ENCODE data around the gene SHISA5. TPM values are rescaled to one million over a fixed set of nuclear protein-coding genes. Genes with fewer than 3 reads are reported as not detected.
A peak's percentile ranks its signal among the peaks of the same experiment; 100 is the strongest.

The SHISA5 gene
- total RNA-seq, 1 experiment from 2014 or later: 174 TPM

- H3K4me1 Mint-ChIP-seq: peaks cover 56 to 57% of the 10 kb centered on the region in 2 experiments
Measured at GRCh38 chr3:48429317-48429959, 74.5 kb downstream of the SHISA5 start.

More at GRCh38 chr3:48429317-48429959, 74.5 kb downstream of the SHISA5 start:
- peak overlapping the region; percentile 15 for H3K4me2 ChIP-seq (ENCODE audit: insufficient read depth, insufficient read length, low read length)
- Mint-ChIP-seq H3K9me3 (no peaks in the 10 kb centered on the region), H3K27ac (peak overlapping the region; percentile 97 to 98 (median 97); a peak in 6 of 7 replicates), H3K4me3 (peak overlapping the region; percentile 92 to 93), H3K27me3 (ENCODE audit: low read depth) (no peaks in the 10 kb centered on the region), H3K36me3 (ENCODE audit: insufficient read depth in 1 of 3, low read depth in 3 of 3) (peaks cover 21 to 46% (median 39%) of the 10 kb centered on the region in 3 experiments; a peak in 6 of 7 replicates)
- no peak overlapping the region for H2BK5ac ChIP-seq (ENCODE audit: insufficient read length, low read length)
- no peak overlapping the region for H2BK20ac ChIP-seq (ENCODE audit: low read depth, low read length, poor library complexity, severe bottlenecking)
- no peak for TF ChIP-seq CTCF (conservative IDR thresholded peaks at IDR 0.05)
- no peak overlapping the region for H4K8ac ChIP-seq (replicated peaks; ENCODE audit: insufficient read length, low read depth, low read length)
- H4K91ac ChIP-seq (ENCODE audit: insufficient read length, low read depth, low read length): no peak overlapping the region
- H3K9me3 ChIP-seq (ENCODE audit: control insufficient read depth, low read depth, low read length): no peaks in the 10 kb centered on the region
- no peak overlapping the region for H3K23ac ChIP-seq (ENCODE audit: insufficient read length, low read depth, low read length)
- peaks cover 13% of the 10 kb centered on the region for H3K23me2 ChIP-seq (ENCODE audit: insufficient read length, low read depth, low read length, poor library complexity, severe bottlenecking)
- H2AFZ ChIP-seq (ENCODE audit: low read length): no peak overlapping the region
- peak; percentile 80 for DNase-seq
- no peak overlapping the region for H2AK5ac ChIP-seq (ENCODE audit: insufficient read length, low read length)
- H2BK120ac ChIP-seq (ENCODE audit: low read depth, low read length, poor library complexity, severe bottlenecking): no peak overlapping the region
- H3K4ac ChIP-seq (ENCODE audit: low read depth, low read length): no peak overlapping the region; the same call in 1 of the 2 replicates
- H3K79me1 ChIP-seq (ENCODE audit: insufficient read depth, low read depth, low read length, poor library complexity, severe bottlenecking): no peaks in the 10 kb centered on the region
- H3K27me3 ChIP-seq (ENCODE audit: insufficient read depth, low read length): no peaks in the 10 kb centered on the region
- H3K4me1 ChIP-seq (ENCODE audit: insufficient read depth, low read length): peaks cover 13% of the 10 kb centered on the region; the same call in 1 of the 2 replicates
- H2BK12ac ChIP-seq (ENCODE audit: insufficient read length, low read depth, low read length): no peak overlapping the region
- peak overlapping the region; percentile 73 for H3K18ac ChIP-seq (ENCODE audit: insufficient read length, low read depth, low read length)
- no CpG with 5 or more reads among the region's 86 CpGs for WGBS (ENCODE audit: extremely low coverage, insufficient read length, low lambda C conversion rate)
- H3K79me2 ChIP-seq (ENCODE audit: insufficient read depth, low read length): peaks cover 35% of the 10 kb centered on the region; the same call in 1 of the 2 replicates
- no peak overlapping the region for H3K27ac ChIP-seq (ENCODE audit: insufficient read length, low read depth, low read length)
- no peak overlapping the region for H3K56ac ChIP-seq (ENCODE audit: insufficient read length, low read depth, low read length)
- no peak overlapping the region for H3T11ph ChIP-seq (ENCODE audit: low read length)
- H4K20me1 ChIP-seq (ENCODE audit: control insufficient read depth, insufficient read depth, insufficient read length): no peaks in the 10 kb centered on the region
- H3K9ac ChIP-seq (ENCODE audit: extremely low read depth, insufficient read length, low read length): peak overlapping the region; percentile 57
- no peak overlapping the region for H4K5ac ChIP-seq (ENCODE audit: insufficient read length, low read depth, low read length)
- H3K14ac ChIP-seq (ENCODE audit: insufficient read depth, low read length): peak overlapping the region; percentile 85; the same call in 1 of the 2 replicates
- H2BK15ac ChIP-seq (ENCODE audit: low read depth, low read length): no peak overlapping the region

All from H9 (cell line).